Endothelial cell (in vitro differentiated cells): ENCODE measurements around the gene AGBL1. TPM values are rescaled to one million over a fixed set of nuclear protein-coding genes. Genes with fewer than 3 reads are reported as not detected.

Experiments
- DNase-seq: peaks from one replicate; pipeline ENCODE4 v3.0.0; 2021; ENCODE audit warnings: low spot score
- H3K27ac Mint-ChIP-seq: one replicate; pipeline ENCODE4 v1.8.0; 2021; ENCODE audit warnings: mixed read lengths, inconsistent platforms; ENCODE audit not compliant: unreplicated experiment
- H3K27me3 Mint-ChIP-seq: one replicate; pipeline ENCODE4 v1.8.0; 2021; ENCODE audit warnings: mild to moderate bottlenecking, moderate library complexity, mixed read lengths, inconsistent platforms; ENCODE audit not compliant: unreplicated experiment
- H3K36me3 Mint-ChIP-seq: one replicate; pipeline ENCODE4 v1.8.0; 2021; ENCODE audit warnings: mild to moderate bottlenecking, low read depth, mixed read lengths, inconsistent platforms; ENCODE audit not compliant: unreplicated experiment
- H3K4me1 Mint-ChIP-seq: one replicate; pipeline ENCODE4 v1.8.0; 2021; ENCODE audit warnings: mild to moderate bottlenecking, mixed read lengths, inconsistent platforms; ENCODE audit not compliant: unreplicated experiment
- H3K4me3 Mint-ChIP-seq: one replicate; pipeline ENCODE4 v1.8.0; 2021; ENCODE audit warnings: mild to moderate bottlenecking, mixed read lengths, inconsistent platforms; ENCODE audit not compliant: unreplicated experiment
- H3K9me3 Mint-ChIP-seq: one replicate; pipeline ENCODE4 v1.8.0; 2021; ENCODE audit warnings: mixed read lengths, inconsistent platforms; ENCODE audit not compliant: unreplicated experiment
- CTCF ChIP-seq: fragments of 200-600 bp; sonication (generic); IDR thresholded peaks from one replicate; pipeline ENCODE4 v1.5.0; 2021; ENCODE audit warnings: antibody characterized with exemption; ENCODE audit not compliant: unreplicated experiment
- total RNA-seq: library from RNA; stranded (reverse); fragmentation: NEBNext Ultra II Directional; extraction: Animal tissue kit (Norgen Biotek cat#: 25700); gene quantifications from one replicate; pipeline ENCODE4 v1.2.1, GENCODE V29; 2021; ENCODE audit not compliant: unreplicated experiment

AGBL1 gene
- total RNA-seq, 1 donor from 2014 or later = 0.03 TPM

- DNase-seq = no peak
- Mint-ChIP-seq H3K27me3 (no peaks in the 10 kb centered on the region), H3K9me3 (no peaks in the 10 kb centered on the region), H3K36me3 (no peaks in the 10 kb centered on the region), H3K4me1 (peaks cover 36% of the 10 kb centered on the region), H3K4me3 (no peak overlapping the region), H3K27ac (no peak overlapping the region)
- no peak for TF ChIP-seq CTCF
Measured at GRCh38 chr15:86649277-86649676, 569.6 kb downstream of the AGBL1 start.

DNA sequence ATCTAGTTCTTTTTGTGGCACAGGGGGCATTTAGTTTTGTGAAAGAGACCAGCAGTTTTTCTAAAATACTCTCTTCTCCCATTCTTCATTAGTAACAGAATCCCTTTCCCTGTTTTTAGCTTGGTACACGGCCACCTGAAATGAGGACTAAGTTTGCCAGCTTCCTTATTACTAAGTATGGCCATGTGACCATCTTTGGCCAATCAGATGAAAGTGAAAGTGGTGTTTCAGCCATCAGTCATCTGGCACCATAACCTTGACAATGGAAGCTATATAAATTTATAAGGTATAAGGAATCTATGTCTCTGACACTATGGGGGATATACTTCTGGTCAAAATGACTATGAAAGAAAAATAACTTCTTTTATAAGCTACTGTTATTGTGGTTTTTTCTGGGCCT lies 570.4 kb downstream of the AGBL1 start:
- no peaks in the 10 kb centered on the region for H3K36me3 Mint-ChIP-seq
- no peak overlapping the region for H3K27ac Mint-ChIP-seq
- H3K9me3 Mint-ChIP-seq = no peaks in the 10 kb centered on the region
- no peak for DNase-seq
- H3K27me3 Mint-ChIP-seq = no peaks in the 10 kb centered on the region
- H3K4me3 Mint-ChIP-seq = no peak overlapping the region
- peaks cover 40% of the 10 kb centered on the region for H3K4me1 Mint-ChIP-seq
- no peak for TF ChIP-seq CTCF

DNA sequence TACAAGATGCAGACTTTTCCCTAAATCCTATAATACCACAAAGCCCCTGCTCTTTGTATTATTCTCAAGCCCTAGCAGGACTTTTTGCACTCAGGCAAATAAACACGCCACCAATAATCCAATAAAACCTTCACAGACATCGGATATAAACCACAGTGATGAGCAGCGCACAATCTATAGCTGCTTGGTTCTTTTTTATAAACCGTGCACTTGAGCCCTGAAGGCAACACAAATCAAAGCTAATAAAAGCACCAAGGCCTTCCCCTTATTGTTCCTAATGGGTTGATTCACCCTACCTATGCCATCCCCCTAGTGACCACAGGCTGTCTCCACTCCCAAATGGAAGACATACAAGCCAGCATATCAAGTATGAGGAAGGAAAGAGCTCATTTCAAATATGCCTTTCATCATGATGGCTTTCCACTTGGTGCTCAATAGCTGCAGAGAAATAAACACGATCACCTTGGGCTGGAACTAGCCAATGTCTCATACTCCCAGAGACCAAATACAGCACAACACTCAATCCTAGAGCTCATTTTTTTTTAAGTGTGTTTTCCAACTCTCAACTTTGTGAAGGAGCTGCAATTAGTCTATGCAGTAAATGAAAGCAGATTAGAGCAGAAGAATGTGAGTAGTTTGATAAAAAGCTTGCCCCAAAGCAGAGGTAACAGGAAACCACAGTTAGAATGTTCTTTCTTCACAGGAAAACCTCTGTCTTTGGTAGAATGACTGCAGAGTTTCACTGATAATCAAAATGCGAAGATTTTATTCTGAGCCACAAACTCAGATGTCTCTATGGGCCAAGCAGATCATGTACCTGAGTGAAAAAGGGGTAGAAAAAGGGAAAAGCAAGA lies 573.9 kb downstream of the AGBL1 start:
- Mint-ChIP-seq H3K27ac (peak overlapping the region; percentile 15), H3K27me3 (no peaks in the 10 kb centered on the region)
- TF ChIP-seq CTCF = no peak

GRCh38 chr15:86654501-86654900 lies 574.8 kb downstream of the AGBL1 start:
- Mint-ChIP-seq H3K9me3 (no peaks in the 10 kb centered on the region), H3K27ac (no peak overlapping the region), H3K27me3 (no peaks in the 10 kb centered on the region), H3K4me3 (no peak overlapping the region), H3K4me1 (peaks cover 46% of the 10 kb centered on the region), H3K36me3 (no peaks in the 10 kb centered on the region)
- DNase-seq = no peak
- TF ChIP-seq CTCF = no peak

More for the DNA sequence above, 573.9 kb downstream of the AGBL1 start:
- Mint-ChIP-seq H3K4me3 (no peak overlapping the region), H3K36me3 (no peaks in the 10 kb centered on the region), H3K9me3 (no peaks in the 10 kb centered on the region), H3K4me1 (peaks cover 46% of the 10 kb centered on the region)
- DNase-seq = no peak

DNA sequence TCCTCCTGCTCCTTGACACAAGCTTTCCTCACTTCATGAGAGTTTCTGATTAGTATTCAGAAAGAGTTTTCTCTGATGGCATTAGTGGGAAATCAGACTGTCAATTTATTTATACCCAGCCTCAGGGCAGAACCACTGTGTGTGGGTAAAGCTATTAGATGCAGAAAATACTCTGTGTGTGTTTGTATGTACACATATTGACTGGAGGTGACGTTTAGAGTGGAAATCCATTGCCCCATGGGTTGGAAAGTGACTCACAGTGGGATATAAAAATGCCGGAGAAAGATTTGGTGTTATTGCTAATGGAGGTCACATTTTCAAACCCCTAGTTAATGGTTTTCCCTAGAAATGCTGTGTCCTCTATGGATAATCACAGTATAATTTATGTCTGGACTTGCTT lies 577.6 kb downstream of the AGBL1 start:
- no peak overlapping the region for H3K27ac Mint-ChIP-seq

More for the DNA sequence above, 577.6 kb downstream of the AGBL1 start:
- DNase-seq = no peak
- H3K36me3 Mint-ChIP-seq = no peaks in the 10 kb centered on the region
- no peak for TF ChIP-seq CTCF
- H3K27me3 Mint-ChIP-seq = no peaks in the 10 kb centered on the region
- no peak overlapping the region for H3K4me3 Mint-ChIP-seq
- H3K9me3 Mint-ChIP-seq = no peaks in the 10 kb centered on the region
- peaks cover 43% of the 10 kb centered on the region for H3K4me1 Mint-ChIP-seq
